ENCODE results near the gene ZFP36. TPM values are rescaled to one million over a fixed set of nuclear protein-coding genes. Genes with fewer than 3 reads are reported as not detected.
A peak's percentile ranks its signal among the peaks of the same experiment; 100 is the strongest.

Gene ZFP36
- total RNA-seq, 1 donor from 2014 or later: 224 TPM

DNA sequence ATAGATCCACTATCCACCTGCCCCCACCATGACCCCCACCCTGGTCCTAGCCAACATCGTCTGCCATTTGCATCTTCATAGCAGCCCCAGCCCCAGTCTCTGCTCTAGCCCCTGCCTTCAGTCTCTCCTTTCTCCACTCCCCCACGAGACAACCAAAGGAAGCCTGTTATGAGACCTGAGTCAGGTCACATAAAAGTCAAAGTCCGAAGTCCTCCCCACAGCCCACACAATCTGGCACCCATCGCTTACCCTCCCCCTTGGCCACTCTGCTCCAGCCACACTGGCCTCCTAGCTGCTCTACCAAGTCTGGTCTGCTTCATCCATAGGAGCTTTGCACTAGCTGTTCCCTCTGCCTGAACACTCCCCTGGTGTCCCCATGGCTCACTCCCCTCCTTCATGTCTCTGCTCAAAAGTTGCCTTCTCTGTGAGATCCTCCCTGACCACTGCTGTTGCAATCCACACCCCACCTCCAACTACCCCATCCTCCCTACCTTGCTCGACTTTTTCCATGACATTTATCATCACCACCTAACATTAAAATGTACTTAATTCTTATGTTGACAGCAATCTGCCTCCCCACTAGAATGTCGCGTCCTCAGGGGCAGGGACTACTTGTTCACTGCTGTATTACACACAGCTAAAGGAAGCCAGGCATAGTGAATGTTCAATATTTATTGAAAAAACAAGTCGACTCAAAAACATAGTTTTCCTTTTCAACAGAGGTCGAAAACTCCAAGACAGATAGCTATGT, 4.6 kb downstream of the ZFP36 start:
- H3K27me3 ChIP-seq: no peaks in the 10 kb centered on the region
- ATAC-seq: no peak
- peaks cover 18% of the 10 kb centered on the region for H3K36me3 ChIP-seq
- H3K4me1 ChIP-seq: peaks cover 29% of the 10 kb centered on the region
- TF ChIP-seq, protein P1, sequence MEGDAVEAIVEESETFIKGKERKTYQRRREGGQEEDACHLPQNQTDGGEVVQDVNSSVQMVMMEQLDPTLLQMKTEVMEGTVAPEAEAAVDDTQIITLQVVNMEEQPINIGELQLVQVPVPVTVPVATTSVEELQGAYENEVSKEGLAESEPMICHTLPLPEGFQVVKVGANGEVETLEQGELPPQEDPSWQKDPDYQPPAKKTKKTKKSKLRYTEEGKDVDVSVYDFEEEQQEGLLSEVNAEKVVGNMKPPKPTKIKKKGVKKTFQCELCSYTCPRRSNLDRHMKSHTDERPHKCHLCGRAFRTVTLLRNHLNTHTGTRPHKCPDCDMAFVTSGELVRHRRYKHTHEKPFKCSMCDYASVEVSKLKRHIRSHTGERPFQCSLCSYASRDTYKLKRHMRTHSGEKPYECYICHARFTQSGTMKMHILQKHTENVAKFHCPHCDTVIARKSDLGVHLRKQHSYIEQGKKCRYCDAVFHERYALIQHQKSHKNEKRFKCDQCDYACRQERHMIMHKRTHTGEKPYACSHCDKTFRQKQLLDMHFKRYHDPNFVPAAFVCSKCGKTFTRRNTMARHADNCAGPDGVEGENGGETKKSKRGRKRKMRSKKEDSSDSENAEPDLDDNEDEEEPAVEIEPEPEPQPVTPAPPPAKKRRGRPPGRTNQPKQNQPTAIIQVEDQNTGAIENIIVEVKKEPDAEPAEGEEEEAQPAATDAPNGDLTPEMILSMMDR (IDR thresholded peaks at IDR 0.05): no peak
- H3K27ac ChIP-seq: peak overlapping the region; percentile 100
- DNase-seq: no peak
- peak overlapping the region; percentile 97 for H3K4me3 ChIP-seq
- H3K9me3 ChIP-seq: no peaks in the 10 kb centered on the region
- intact Hi-C loops (cut with DNase I): no loop called here

DNA sequence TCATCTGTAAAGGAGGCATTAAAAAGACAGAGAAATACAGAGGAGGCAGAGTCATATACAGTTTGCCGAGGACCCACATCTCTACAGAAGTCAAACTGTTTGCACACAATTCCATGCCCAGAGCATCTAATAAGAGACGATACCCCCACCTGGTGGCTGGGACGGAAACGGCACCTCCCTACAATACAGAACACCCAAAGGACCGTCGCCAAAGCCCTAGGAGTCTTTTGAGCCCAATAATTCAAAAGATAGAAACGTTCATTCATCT, 5.1 kb downstream of the ZFP36 start:
- H3K27me3 ChIP-seq: no peaks in the 10 kb centered on the region
- intact Hi-C loops (cut with DNase I): no loop called here
- peak overlapping the region; percentile 81 for H3K4me3 ChIP-seq
- peak; percentile 41 for ATAC-seq
- H3K4me1 ChIP-seq: peaks cover 29% of the 10 kb centered on the region
- H3K36me3 ChIP-seq: peaks cover 18% of the 10 kb centered on the region
- no peaks in the 10 kb centered on the region for H3K9me3 ChIP-seq
- TF ChIP-seq, protein P1 (IDR thresholded peaks at IDR 0.05): peak; percentile 94
- H3K27ac ChIP-seq: peak overlapping the region; percentile 100
- peak; percentile 93 for DNase-seq

DNA sequence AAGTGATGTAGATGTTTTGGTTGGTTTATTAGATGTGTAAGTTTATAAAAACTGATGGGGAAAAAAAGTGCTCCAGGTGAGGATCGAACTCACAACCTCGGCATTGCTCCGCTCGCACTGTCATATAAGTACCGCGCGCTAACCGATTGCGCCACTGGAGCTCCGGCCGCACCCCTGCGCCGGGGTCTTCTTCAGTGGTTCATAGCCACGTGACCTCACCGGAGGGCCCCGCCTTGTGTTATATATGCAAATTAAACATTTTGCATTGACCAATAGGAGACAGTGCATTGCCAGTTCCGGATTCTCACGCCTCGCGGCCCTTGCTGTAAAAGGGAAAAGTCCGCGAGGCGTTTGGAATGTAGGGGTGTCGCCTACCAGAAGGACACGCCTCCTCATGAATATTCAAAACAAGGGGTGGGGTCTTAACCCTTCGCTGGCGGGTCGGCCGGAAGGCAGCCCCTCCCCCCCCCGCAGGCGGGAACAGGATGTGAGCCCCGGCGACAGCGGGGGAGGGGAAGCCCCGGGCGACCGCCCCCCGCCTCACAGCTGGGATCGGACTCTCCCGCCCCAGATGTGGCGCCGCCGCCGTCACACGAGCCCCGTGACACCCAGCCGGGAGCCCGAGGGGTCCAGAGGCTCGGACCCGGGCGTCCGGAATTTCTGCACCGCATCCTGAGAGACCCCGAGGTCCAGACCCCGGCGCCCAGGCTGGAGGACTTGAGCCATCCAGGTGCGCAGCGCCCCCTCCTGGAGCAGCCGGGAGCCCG, 5.6 kb downstream of the ZFP36 start, which contains the start of gene PLEKHG2:
Gene PLEKHG2, plus strand, starts transcription at position 570 of the 767 bp plus-strand sequence. CDS start 1,418 bp downstream, outside the sequence.
- TF ChIP-seq, protein P1 (IDR thresholded peaks at IDR 0.05): peak; percentile 79
- intact Hi-C loops (cut with DNase I): no loop called here
- Histone ChIP-seq H3K9me3 (no peaks in the 10 kb centered on the region), H3K27ac (peak within 1 kb of the TSS; percentile 100), H3K4me1 (peaks cover 29% of the 10 kb centered on the region), H3K27me3 (no peaks in the 10 kb centered on the region), H3K4me3 (peak within 1 kb of the TSS; percentile 81), H3K36me3 (peaks cover 18% of the 10 kb centered on the region)
- peak; percentile 62 for ATAC-seq
- DNase-seq: peak; percentile 96

DNA sequence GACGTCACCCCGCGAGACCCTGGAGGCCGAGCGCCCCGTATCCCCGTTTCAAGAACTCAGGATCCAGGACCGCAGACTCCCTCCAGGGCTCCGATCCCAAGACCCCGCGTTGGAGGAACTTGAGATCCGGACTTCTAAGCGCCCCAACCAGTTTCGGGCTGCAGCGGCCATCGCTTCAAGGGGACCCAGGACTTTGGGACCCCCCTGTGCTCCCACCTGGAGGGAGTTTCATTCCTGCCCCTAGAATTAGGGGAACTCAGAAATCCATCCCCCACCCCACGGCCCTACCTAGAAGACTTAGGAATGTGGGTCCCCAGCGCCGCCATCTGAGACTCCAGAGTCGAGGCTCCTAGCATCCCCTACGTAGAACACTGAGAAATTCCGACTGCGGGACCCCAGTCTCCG, 6.2 kb downstream of the ZFP36 start:
- TF ChIP-seq, protein P1 (IDR thresholded peaks at IDR 0.05): no peak
- no peak for ATAC-seq
- Histone ChIP-seq H3K36me3 (peaks cover 13% of the 10 kb centered on the region), H3K4me3 (peak overlapping the region; percentile 81), H3K4me1 (peaks cover 29% of the 10 kb centered on the region), H3K27ac (peak overlapping the region; percentile 100), H3K27me3 (no peaks in the 10 kb centered on the region), H3K9me3 (no peaks in the 10 kb centered on the region)
- intact Hi-C loops (cut with DNase I): no loop called here
- DNase-seq: no peak

DNA sequence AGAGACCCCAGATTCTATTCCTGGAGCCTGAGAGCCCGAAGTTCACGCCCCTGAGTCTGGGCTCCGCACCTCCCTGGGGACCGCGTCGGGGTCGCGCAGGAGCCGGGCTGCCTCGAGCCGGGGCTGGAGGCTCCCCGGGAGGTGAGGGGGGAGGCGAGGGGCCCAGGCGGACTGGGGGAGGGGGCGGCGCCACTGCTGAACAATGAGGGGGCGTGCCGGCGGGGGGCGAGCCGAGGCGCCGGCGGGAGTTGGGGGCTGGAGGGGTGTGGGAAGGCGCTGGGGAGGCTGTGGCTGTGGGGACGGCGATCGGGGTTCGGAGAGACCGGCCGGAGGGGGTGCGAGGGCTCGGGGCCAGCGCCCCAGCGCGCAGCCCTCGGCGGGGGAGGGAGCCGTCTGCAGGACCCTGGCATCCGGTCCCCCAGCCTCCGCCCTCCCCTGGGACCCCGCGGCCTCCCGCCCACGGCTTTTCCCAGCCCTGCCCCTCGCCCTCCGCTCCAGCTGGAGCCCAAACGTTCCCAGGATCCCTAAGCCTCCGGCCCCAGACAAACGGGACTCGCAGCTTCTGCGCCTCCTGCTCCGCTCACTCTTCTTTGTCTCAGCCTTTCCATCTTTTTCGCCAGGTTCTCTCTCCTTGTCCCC, 6.7 kb downstream of the ZFP36 start:
- Histone ChIP-seq H3K36me3 (peaks cover 8% of the 10 kb centered on the region), H3K9me3 (no peaks in the 10 kb centered on the region), H3K4me1 (peaks cover 29% of the 10 kb centered on the region), H3K27ac (peak overlapping the region; percentile 100), H3K4me3 (peak overlapping the region; percentile 81), H3K27me3 (no peaks in the 10 kb centered on the region)
- ATAC-seq (no peak), DNase-seq (peak; percentile 80)
- intact Hi-C loops (cut with DNase I): no loop called here
- TF ChIP-seq, protein P1 (IDR thresholded peaks at IDR 0.05): no peak

All from upper lobe of right lung (tissue), 1 donor.